HL-60 (cell line): ENCODE measurements around the gene ABCC4.

Experiments used
- DNase-seq, 2 experiments: peaks; one replicate each; pipeline ENCODE4 v3.0.0-alpha.2; 2010 to 2020; ENCODE audit warnings: low read depth in 1 of 2, low spot score in 1 of 2
- H3K27ac ChIP-seq: fragments of 250-450 bp; sonication (Bioruptor Pico); replicated peaks from 2 replicates; pipeline ENCODE4 v1.5.1; 2020; ENCODE audit warnings: mild to moderate bottlenecking, moderate library complexity
- H3K27me3 ChIP-seq: fragments of 250-450 bp; sonication (Bioruptor Pico); 2 replicates; pipeline ENCODE4 v1.5.1; 2021; ENCODE audit warnings: mild to moderate bottlenecking, moderate library complexity; ENCODE audit not compliant: insufficient read depth, poor library complexity, severe bottlenecking
- H3K4me3 ChIP-seq: replicated peaks from 2 replicates; pipeline ENCODE4 v1.5.1; 2011; ENCODE audit warnings: mild to moderate bottlenecking, control low read depth, low read length; ENCODE audit not compliant: insufficient read depth
- GABPA ChIP-seq: IDR thresholded peaks from 2 replicates; pipeline ENCODE4 v1.6.1; 2012; ENCODE audit warnings: low read depth
- POLR2AphosphoS5 ChIP-seq: IDR thresholded peaks from 2 replicates; pipeline ENCODE4 v1.6.1; 2012; ENCODE audit warnings: low read depth
- SPI1 ChIP-seq: IDR thresholded peaks from 2 replicates; pipeline ENCODE4 v1.6.1; 2012; ENCODE audit warnings: low read depth, mild to moderate bottlenecking, borderline replicate concordance
- TF ChIP-seq, protein P1 (sequence below): IDR thresholded peaks from one replicate; pipeline ENCODE4 v1.5.1; 2011; ENCODE audit warnings: low read length, control low read depth, inconsistent platforms; ENCODE audit not compliant: insufficient read depth
- TF ChIP-seq, protein P2 (sequence below): IDR thresholded peaks from 2 replicates; pipeline ENCODE4 v1.6.1; 2012; ENCODE audit warnings: low read depth; ENCODE audit not compliant: insufficient replicate concordance

ABCC4 gene

DNA sequence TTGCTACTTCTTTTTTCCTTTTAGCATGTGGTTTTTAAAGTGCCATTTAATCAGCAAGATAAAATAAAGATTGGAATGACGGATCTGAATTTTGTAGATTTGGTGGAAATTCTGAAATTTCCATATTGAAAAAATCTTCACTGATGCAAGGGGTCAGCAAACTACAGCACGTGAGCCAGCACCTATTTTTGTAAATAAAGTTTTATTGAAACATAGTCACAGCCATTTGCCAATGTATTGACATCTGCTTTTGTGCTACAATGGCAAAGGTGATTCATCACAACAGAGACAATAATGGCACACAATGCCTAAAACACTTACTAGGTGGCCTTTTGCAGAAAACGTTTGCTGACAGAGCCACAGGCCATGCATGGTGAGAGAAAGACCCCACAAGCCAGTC, 226.4 kb downstream of the ABCC4 start:
- TF ChIP-seq, protein P1, sequence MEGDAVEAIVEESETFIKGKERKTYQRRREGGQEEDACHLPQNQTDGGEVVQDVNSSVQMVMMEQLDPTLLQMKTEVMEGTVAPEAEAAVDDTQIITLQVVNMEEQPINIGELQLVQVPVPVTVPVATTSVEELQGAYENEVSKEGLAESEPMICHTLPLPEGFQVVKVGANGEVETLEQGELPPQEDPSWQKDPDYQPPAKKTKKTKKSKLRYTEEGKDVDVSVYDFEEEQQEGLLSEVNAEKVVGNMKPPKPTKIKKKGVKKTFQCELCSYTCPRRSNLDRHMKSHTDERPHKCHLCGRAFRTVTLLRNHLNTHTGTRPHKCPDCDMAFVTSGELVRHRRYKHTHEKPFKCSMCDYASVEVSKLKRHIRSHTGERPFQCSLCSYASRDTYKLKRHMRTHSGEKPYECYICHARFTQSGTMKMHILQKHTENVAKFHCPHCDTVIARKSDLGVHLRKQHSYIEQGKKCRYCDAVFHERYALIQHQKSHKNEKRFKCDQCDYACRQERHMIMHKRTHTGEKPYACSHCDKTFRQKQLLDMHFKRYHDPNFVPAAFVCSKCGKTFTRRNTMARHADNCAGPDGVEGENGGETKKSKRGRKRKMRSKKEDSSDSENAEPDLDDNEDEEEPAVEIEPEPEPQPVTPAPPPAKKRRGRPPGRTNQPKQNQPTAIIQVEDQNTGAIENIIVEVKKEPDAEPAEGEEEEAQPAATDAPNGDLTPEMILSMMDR = no peak
- TF ChIP-seq POLR2AphosphoS5 (no peak), SPI1 (no peak), GABPA (no peak)
- TF ChIP-seq, protein P2, sequence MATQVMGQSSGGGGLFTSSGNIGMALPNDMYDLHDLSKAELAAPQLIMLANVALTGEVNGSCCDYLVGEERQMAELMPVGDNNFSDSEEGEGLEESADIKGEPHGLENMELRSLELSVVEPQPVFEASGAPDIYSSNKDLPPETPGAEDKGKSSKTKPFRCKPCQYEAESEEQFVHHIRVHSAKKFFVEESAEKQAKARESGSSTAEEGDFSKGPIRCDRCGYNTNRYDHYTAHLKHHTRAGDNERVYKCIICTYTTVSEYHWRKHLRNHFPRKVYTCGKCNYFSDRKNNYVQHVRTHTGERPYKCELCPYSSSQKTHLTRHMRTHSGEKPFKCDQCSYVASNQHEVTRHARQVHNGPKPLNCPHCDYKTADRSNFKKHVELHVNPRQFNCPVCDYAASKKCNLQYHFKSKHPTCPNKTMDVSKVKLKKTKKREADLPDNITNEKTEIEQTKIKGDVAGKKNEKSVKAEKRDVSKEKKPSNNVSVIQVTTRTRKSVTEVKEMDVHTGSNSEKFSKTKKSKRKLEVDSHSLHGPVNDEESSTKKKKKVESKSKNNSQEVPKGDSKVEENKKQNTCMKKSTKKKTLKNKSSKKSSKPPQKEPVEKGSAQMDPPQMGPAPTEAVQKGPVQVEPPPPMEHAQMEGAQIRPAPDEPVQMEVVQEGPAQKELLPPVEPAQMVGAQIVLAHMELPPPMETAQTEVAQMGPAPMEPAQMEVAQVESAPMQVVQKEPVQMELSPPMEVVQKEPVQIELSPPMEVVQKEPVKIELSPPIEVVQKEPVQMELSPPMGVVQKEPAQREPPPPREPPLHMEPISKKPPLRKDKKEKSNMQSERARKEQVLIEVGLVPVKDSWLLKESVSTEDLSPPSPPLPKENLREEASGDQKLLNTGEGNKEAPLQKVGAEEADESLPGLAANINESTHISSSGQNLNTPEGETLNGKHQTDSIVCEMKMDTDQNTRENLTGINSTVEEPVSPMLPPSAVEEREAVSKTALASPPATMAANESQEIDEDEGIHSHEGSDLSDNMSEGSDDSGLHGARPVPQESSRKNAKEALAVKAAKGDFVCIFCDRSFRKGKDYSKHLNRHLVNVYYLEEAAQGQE = no peak
- DNase-seq = no peak
- Histone ChIP-seq H3K4me3 (no peak overlapping the region), H3K27me3 (no peaks in the 10 kb centered on the region), H3K27ac (no peak overlapping the region)

DNA sequence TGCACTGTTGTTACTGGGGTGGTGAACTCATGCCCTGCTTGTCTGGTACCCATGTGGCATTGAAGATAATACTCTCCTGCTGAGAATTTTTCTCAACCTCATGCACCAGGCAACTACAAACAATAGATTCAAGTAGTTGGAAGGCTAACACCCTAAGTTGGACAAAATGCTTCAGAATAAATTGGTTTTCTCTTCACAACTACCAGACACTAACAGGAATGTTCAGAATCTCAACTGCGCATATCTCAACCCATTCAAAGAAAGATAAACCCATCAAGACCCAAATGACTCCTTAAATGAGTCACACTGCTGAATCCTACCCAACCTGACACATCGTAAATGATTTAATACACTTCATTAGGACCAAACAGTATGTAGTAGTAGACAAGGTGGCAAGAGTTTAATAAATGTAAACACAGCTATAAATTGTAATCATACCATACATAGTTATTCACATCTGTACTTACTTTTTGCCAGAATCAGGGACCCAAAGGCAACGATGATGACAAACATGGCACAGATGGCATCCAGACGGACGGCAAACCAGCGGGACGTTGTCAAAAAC, 227.4 kb downstream of the ABCC4 start:
- no peak overlapping the region for H3K4me3 ChIP-seq
- TF ChIP-seq POLR2AphosphoS5 (no peak), GABPA (no peak), SPI1 (no peak)
- TF ChIP-seq, protein P2 = no peak
- TF ChIP-seq, protein P1 = no peak
- no peaks in the 10 kb centered on the region for H3K27me3 ChIP-seq
- no peak for DNase-seq
- H3K27ac ChIP-seq = no peak overlapping the region

DNA sequence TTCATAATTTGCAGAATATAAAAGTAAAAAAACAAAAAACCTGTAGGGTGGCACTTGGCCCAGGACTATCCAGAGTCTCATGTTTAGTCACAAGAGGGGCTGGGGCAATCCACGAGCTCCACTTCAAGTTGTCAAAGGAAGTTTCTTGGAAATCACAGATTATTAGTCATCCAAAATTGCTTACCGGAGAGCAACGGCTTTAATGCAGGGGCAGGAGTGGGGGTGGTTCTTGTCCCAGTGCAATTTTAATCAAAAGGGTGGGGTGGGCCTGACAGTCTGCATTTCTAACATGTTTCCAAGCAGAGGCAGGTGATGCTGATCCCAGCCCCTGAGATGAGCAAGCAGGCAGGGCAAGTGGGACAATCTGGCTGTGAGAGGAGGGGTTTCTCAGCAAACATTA, 233.9 kb downstream of the ABCC4 start:
- H3K27ac ChIP-seq = no peak overlapping the region
- TF ChIP-seq GABPA (no peak), POLR2AphosphoS5 (no peak), SPI1 (no peak)
- TF ChIP-seq, protein P1 = no peak
- TF ChIP-seq, protein P2 = no peak
- no peak overlapping the region for H3K4me3 ChIP-seq
- no peak for DNase-seq
- H3K27me3 ChIP-seq = no peaks in the 10 kb centered on the region
